ENCODE results near the gene ZC3H11A.
"Not testable (repeated sequence)": the region's sequence is repeated elsewhere in the genome, so short reads cannot be mapped to it uniquely, and the experiment has no call there.

ZC3H11A gene

DNA sequence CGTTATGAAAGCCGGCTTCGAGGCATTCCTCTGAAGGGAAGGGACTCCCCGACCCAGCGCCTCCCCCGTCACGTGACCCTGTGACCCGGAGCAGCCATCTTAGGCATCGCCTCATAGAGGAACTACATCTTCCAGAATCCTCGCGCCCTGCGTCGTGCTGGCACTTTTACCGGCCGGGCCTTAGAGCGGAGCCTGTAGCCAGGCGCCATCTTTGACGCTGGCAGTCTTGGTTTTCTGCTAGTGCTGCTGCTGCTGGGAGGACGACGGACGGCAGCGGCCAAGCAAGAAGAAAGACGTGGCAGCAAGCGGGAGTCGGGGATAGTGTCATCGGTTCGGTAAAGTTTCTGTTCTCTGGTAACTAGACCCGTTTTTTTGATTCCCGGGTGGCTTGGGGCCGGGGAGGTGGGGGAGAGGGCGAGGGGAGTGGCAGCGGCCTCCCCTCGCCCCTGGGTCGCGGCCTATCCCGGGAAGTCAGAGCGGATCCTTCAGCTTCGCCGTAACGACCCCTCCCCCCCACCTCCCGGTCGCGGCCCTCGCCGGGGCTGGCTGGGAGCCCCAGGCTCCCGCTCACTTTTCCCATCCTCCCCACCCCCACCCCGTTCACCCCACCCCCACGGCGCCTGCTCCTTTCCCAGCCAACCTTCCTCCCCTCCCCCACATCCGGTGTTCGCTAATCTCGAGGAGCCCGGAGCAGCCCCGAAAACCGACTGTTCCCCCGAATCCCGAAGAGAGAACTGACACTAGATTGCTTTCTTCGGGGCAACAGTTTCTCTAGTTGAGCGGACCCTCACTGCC, at the start of gene ZC3H11A, which contains the start of gene ZBED6:
Gene ZC3H11A, plus strand, starts transcription at position 183 of the 795 bp plus-strand sequence. CDS start 21,448 bp downstream, outside the sequence.
Gene ZBED6, plus strand, starts transcription at position 183 of the 795 bp plus-strand sequence. CDS start 1,900 bp downstream, outside the sequence.
- DNase-seq (ENCODE audit: low spot score) = peak; percentile 98

DNA sequence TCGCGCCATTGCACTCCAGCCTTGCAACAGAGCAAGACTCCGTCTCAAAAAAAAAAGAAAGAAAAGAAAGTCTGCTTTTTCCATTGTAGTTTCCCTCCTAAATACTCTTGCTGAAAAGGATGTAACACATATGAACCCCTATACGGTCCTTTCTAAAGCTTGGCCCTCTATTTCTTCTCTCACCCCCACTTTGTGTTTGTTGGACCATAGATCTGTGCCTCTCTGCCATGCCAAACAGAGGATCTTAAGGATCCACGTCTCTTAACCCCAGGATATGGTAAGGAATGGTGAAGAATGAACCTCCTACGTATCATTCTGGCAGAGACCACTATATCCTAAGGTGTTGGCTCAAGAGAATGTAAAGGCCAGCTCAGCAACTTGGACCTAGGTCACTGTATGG, 49.1 kb upstream of the ZC3H11A start:
- no peak for DNase-seq (ENCODE audit: low spot score)

DNA sequence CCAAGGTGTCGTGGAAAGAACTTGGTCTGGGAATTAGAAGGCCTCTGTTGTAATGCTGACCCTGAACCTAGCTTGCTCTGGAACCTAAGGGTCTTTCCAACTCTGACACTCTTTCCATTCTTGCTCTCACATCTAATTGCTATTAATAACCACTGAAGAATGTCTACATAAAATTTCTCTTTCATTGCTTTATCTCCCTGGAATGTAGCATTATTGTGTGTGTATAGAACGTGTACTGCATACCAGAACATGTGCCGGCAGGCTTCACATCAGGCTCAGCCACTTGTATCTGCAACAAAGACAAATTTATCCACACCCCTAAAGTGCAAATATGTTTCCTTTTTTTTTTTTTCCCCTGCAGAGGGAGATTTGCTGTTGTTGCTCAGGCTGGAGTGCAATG, 44.4 kb upstream of the ZC3H11A start:
- peak; percentile 46 for DNase-seq (ENCODE audit: low spot score)

DNA sequence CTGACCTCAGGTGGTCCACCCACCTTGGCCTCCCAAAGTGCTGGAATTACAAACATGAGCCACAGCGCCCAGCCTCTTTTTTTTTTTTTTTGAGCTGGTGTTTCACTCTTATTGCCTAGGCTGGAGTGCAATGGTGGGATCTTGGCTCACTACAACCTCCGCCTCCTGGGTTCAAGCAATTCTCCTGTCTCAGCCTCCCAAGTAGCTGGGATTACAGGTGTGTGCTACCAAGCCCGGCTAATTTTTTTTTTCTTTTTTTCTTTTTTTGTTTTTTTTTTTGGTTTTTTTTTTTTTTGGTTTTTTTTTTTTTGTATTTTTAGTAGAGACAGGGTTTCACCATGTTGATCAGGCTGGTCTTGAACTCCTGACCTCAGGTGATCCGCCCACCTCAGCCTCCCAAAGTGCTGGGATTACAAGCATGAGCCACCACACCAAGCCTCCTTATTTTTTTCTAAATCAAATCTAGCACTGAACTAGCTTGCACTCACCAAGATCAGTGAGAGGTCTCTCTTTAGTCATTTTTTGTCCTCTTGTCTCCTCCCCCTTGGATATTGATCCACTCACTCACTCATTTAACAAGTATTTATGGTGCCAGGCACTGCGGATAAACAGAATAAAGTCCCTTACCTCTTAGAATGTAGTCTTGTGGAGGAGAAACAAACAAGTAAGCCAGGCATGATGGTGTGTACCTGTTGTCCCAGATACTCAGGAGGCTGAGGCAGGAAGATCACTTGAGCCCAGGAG, 43.6 kb upstream of the ZC3H11A start:
- DNase-seq (ENCODE audit: low spot score) = not testable (repeated sequence)

DNA sequence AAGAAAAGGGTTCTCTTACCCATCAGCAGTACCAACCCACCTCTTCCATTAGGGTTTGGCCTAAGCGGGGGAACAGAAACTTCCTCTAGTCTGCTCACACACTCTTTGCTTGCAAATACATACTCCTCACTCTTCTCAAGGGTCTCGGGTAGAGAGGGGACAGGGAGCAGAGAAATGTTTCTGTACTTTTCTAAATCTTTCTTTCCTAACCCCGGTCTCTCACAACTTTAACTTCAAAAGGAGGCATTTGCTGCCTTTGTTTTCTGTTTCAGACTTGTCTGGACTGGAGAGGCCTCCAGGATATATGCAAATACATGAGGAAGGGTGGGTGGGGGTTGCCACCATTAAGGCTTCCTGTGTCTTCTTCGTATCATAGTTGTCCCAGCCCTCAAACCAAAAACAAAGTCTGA, 41.0 kb upstream of the ZC3H11A start:
- DNase-seq (ENCODE audit: low spot score) = no peak

DNA sequence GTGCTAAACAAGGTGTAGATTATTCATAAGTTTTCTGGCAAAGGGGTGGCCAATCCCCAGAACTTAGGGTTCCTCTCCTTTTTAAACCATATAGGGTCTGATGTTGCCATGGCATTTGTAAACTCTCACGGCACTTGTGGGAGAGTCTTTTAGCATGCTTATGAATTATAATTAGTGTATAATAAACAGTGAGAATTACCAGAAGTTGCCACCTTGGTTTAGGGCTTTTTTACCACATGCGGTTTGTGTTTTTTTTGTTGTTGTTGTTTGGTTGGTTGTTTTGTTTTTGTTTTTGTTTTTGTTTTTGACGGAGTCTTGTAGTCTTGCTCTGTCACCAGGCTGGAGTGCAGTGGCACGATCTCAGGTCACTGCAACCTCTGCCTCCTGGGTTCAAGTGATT, 39.4 kb upstream of the ZC3H11A start:
- DNase-seq (ENCODE audit: low spot score) = no peak

DNA sequence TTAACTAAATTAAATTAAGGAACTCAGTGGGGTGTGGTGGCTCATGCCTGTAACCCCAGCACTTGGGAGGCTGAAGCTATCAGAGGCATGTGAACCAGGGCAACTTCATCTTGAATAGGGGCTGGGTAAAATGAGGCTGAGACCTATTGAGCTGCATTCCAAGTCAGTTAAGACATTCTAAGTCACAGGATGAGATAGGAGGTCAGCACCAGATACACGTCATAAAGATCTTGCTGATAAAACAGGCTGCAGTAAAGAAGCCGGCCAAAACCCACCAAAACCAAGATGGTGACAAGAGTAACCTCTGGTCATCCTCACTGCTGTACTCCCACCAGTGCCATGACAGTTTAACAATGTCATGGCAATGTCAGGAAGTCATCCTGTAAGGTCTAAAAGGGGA, 36.7 kb upstream of the ZC3H11A start:
- not testable (repeated sequence) for DNase-seq (ENCODE audit: low spot score)

DNA sequence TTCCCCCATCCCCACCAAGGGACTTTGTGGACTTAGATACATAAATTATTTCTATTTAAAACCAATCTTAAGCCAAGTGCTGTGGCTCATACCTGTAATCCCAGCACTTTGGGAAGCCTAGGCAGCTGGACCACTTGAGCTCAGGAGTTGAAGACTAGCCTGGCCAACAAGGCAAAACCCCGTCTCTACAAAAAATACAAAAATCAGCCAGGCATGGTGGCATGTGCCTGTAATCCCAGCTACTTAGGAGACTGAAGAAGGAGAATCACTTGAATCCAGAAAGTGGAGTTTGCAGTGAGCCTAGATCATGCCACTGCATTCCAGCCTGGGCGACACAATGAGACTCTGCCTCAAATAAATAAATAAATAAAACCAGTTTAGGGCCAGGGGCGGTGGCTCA, 34.9 kb upstream of the ZC3H11A start:
- DNase-seq (ENCODE audit: low spot score) = no peak

DNA sequence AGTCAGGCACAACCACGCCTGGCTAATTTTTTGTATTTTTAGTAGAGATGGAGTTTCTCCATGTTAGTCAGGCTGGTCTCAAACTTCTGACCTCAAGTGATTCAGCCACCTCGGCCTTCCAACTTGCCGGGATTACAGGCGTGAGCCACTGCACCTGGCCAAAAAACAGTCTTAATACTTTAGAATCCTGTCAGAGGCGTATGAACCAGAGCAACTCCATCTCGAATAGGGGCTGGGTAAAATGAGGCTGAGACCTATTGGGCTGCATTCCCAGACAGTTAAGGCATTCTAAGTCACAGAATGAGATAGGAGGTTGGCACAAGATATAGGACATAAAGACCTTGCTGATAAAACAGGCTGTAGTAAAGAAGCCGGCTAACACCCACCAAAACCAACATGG, 33.5 kb upstream of the ZC3H11A start:
- not testable (repeated sequence) for DNase-seq (ENCODE audit: low spot score)

DNA sequence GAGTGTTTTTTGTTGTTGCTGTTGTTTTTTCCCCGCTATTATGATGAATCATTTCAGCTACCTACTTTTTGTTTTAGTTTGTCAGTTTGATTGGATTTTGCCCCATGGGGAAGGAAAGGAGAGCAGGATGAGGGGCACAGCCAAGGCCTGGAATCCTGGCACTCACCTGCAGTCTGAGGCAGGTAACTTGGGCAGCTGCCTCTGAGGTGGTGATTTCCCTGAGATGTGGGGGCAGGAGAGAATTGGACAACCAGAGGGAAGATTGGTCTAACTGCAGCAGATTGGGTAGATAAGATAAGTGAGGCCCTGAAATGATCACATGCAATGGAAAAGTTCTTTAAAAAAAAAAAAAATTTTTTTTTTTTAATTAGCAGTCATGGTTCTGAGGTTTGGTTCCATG, 31.9 kb upstream of the ZC3H11A start:
- no peak for DNase-seq (ENCODE audit: low spot score)

DNA sequence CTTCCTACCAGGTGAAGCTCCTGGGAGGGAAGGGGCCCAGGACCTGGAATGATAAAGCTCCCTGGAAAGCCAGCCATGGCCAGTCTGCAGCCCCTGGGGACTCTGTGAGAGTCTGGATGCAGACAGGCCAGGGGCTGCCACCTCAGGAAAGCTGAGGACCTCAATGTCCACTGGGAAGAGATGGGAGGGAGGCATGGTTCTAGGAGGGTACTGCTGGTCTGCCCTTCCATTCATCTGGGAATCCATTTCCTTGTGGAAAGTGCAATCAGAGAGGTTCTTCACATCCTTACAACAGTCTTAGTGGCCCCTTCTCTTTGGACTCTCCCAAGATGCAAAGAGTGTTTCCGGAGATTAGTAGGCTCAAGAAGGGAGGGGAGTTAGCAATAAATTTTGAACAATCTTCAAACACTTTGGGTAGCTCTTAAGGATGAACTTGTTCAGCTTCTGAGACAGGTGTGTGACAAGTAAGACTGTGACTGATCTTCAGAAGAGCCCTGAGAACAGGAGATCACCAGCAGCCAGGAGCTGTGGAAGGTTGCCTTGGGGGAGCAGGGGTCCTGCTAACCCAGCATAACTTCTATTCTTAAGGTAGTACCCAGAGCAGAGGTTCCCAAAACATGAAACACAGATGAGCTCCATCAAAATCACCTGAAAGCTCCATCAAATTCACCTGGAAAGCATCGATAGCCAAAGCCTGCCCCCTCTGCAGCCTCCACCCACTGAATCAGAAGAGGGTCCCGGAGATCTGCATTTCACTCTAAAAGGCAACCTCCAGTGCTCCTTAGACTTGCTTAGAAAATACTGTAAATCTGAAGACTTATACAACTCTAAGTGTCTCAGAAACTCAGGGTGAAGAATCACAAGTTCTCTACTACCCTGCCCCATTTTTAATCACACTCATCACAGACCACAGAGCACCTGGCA, 31.1 kb upstream of the ZC3H11A start:
- no peak for DNase-seq (ENCODE audit: low spot score)

DNA sequence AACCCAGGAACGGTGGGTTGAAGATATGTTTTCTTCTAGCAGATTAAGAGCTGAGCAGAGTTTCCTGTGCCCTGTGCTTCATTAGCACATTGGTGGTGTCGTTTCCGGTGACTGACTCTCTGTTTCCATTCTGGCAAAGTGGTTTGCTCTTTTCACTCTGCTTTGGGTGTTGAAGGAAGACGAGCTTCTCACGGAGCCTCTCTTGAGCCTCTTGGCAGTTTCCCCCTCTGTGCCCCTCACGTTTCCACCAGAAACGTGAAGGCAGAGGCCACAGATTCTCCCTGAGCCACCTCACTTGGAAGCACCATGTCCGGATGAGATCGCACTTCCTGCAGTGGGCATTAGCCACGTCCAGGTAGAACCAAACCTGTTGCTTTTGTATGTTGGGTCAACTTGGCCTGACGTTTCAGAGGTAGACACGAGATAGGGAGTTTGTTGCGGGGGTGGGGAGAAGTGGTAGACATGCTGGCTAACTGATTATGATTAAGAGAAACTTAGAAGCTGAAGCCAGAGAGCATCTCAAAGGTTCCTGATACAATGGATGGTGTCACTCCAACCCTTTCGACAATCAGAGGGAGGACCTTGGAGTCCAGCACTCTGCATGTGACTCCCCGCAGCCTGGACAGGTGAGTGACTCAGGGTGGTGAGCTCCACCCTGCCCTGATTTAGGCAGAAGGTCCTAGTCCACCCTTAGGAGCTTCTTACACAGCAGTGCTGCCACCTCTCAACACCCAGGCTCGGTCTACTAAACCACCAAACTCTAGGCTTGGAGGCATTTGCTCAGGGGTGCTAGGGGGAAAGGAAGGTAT, 30.2 kb upstream of the ZC3H11A start, which contains the start of gene LAX1:
Gene LAX1, plus strand, starts transcription at position 155 of the 809 bp plus-strand sequence. Its CDS starts 383 bp downstream, at position 538.
- DNase-seq (ENCODE audit: low spot score) = no peak

DNA sequence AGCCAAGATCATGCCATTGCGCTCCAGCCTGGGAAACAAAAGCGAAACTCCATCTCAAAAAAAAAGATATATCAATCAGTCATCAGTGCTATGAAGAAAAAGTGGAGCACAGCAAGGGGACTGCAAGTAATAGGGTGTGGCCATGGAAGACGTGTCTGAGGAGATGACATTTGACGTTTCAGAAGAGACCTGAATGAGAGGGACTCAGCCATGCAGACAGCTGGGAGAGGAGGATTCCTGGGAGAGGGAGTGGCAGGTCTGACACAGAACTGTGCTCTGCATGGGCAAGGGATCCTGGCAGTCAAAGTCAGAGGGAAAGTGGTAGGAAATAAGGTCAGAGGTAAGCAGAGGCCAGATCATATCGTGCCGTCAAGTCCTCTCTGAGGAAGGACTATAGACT, 27.2 kb upstream of the ZC3H11A start:
- no peak for DNase-seq (ENCODE audit: low spot score)

DNA sequence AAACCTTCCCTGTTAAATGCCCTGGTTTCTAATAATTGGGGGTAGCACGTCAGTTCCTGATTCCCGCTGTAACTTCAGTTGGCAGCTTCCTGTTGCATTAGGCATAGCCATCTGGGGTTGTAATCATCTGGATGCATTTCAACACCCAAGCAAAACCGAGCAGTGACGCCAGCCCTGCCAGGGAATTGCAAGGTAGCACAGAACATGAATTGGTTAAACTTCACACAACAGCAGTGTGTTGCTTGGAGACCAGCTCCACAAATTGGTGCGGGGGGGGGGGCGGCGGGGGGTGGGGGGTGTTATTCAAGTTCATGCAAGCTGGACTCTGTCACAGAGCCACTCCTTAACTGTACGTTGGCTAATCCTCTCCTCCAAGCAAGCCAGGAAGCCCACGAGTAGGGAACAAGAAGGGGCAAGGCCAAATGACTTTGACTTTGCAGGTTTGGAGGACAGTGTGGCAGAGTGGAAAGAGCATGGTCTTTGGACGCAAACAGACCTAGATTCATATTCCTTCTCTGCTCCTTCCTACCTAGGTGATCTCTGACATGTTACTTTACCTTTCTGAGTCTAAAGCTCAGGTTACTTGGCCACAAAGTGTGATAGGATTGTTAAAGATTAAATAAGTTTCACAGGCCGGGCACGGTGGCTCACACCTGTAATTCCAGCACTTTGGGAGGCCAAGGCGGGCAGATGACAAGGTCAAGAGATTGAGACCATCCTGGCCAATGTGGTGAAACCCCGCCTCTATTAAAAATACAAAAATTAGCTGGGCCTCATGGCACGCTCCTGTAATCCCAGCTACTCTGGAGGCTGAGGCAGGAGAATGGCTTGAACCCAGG, 25.7 kb upstream of the ZC3H11A start:
- peak; percentile 87 for DNase-seq (ENCODE audit: low spot score)

DNA sequence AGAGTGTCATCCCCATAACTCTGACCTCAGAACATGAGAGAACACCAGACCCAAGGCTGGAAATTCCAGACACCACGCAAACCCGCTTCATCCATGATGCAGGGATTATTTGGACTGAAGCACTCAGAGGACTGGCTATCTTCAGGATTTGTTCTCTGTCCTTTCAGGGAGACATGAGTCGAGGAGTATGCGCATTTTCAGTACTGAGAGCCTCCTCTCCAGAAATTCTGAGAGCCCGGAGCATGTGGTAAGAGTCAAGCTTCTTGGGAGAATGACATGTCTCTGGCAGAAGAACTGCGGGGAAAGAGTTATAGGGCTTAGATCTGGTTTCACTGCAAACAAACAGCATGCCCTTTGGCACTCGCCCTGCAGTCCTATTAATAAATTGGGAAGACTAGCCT, 23.5 kb upstream of the ZC3H11A start:
- DNase-seq (ENCODE audit: low spot score) = peak; percentile 20

DNA sequence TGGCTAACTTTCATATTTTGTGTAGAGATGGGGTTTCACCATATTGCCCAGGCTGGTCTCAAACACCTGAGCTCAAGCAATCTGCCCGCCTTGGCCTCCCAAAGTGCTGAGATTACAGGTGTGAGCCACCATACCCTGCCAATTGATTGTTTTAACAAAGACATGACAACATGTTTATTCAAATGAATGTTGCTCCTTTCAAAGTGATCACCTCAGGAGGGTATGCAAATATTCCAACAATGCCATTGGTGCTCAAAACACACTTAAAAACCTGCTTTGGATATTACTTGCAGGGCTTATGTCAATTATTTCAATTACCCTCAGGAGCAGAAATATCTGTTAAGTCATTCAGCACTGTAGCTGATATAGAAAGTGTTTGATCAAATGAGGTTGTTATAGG, 22.6 kb upstream of the ZC3H11A start:
- DNase-seq (ENCODE audit: low spot score) = no peak

DNA sequence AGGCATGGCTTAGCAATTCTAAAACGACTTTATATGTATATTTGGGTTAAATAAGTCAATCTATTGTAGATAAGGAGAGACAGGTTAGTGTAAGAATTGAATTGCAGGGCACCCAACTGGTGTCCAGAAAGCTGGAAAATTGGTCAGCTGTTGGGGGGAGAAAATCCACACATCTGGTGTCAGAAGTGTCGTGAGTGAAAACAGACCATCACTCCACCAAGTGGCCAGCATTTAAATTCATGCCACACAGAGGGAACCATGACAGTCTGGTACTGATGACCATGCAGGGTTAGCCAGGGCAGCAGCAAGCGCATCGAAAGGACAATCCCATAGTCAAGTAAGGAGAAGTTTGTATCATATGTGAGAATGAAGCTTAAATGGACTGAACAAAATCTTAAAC, 18.8 kb upstream of the ZC3H11A start:
- no peak for DNase-seq (ENCODE audit: low spot score)

DNA sequence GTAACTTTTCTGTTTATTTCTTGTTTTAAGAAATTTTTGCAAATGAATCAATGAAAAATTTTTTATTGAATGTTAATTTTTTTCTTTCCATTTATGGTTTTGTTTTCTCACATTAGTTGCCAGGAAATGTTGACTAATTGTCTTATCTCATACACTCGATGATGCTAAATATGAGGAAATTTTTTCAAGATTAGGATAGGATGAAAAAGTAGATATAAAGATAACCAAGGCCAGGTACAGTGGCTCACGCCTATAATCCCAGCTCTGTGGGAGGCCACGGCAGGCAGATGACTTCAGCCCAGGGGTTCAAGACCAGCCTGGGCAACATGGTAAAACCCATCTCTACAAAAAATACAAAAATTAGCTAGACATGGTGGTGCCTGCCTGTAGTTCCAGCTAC, 17.8 kb upstream of the ZC3H11A start:
- DNase-seq (ENCODE audit: low spot score) = no peak

DNA sequence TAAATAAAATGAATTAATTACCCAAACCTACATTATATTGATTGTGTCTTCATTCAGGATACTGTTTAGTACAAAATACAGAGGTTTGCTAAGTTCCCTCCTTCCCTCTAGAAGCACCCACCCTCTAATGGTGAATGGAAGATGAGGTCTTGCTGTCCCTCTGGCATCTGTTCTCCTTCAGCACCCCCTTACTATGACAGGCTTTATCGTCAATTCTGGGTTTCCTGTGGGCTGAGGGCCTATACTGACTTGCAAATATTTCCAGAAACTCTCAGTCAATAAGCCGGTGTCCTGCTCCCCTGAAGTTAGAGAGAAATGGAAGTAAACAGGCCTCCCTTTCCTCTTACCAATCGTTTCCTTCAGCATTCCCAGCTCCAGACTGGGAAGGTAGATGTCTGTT, 17.3 kb upstream of the ZC3H11A start:
- no peak for DNase-seq (ENCODE audit: low spot score)

DNA sequence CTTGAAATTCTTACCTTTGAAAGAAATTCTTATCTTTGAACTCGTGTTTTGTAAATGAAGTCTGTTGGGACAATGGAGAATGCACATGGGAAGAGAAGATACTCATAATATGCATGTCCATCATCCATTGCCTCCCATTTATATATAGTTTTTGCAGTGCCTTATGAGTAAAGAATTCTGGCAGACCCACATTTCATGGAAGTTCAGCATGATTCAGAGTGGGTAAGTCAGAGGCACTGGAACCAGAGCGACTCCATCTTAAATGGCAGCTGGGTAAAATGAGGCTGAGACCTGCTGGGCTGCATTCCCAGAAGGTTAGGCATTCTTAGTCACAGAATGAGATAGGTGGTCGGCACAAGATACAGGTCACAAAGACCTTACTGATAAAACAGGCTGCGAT, 16.6 kb upstream of the ZC3H11A start:
- no peak for DNase-seq (ENCODE audit: low spot score)

Measured in GM03348 (cell line).